ENCODE data around the gene SFMBT1. TPM values are rescaled to one million over a fixed set of nuclear protein-coding genes. Genes with fewer than 3 reads are reported as not detected.

SFMBT1 gene
- total and polyA plus RNA-seq, 2 of the 8 experiments (the other 6 are each of a cell fraction or from before 2014, with no cell fraction given): 8.1 to 16.8 TPM

DNA sequence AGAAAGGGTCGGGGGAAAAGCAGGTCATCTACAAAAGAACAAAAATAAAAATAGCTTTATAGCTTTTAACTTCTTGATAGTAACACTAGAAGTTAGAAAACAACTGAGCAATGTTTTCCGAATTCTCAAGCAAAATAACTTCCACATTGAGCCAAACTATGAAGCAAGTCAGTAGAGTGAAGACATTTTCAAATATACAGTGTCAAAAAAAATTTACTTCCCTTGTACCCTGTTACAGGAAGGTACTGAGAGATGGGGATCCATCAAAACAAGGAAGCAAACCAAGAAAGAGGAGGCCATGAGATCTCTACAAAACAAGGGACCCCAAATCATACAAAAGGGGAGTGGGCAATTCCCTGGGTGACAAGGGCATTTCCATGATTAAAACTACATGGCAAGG is 121.9 kb downstream of the SFMBT1 start:
- Histone ChIP-seq H3K18ac (ENCODE audit: extremely low read depth, low read length) (no peak overlapping the region), H3K4me1 (replicated peaks in 1 of 4; ENCODE audit: control insufficient read depth in 3 of 4, insufficient read depth in 4 of 4, low read length in 3 of 4) (no peaks in the 10 kb centered on the region), H2BK20ac (ENCODE audit: low read length) (no peak overlapping the region), H2AK5ac (ENCODE audit: low read depth, low read length) (no peak overlapping the region), H3K27ac (ENCODE audit: low read depth, low read length) (no peak overlapping the region), H2BK15ac (ENCODE audit: low read length) (no peak overlapping the region), H3K27me3 (replicated peaks in 1 of 4; ENCODE audit: control insufficient read depth in 3 of 4, extremely low read depth in 1 of 4, insufficient read depth in 3 of 4, low read length in 3 of 4) (no peaks in the 10 kb centered on the region), H4K91ac (replicated peaks; ENCODE audit: insufficient read length, low read length) (no peak overlapping the region), H4K5ac (ENCODE audit: insufficient read length, low read depth, low read length) (no peak overlapping the region), H3K79me2 (ENCODE audit: control insufficient read depth in 1 of 2, insufficient read depth in 2 of 2, low read length in 2 of 2) (no peaks in the 10 kb centered on the region), H4K20me1 (replicated peaks in 1 of 2; ENCODE audit: control insufficient read depth in 1 of 2, insufficient read depth in 2 of 2, low read length in 2 of 2) (no peaks in the 10 kb centered on the region), H3K56ac (replicated peaks; ENCODE audit: insufficient read length, low read depth, low read length) (no peak overlapping the region), H3K36me3 (ENCODE audit: control insufficient read depth in 2 of 4, insufficient read depth in 4 of 4, low read length in 3 of 4) (peaks cover 0 to 13% (median 5%) of the 10 kb centered on the region in 4 experiments; a peak in 2 of 8 replicates), H3K9me3 (ENCODE audit: insufficient read depth in 2 of 2, low read depth in 1 of 2, low read length in 1 of 2) (no peaks in the 10 kb centered on the region), H3K79me1 (ENCODE audit: low read depth, low read length) (no peaks in the 10 kb centered on the region), H2BK12ac (ENCODE audit: low read depth, low read length) (no peak overlapping the region), H3K9ac (replicated peaks in 1 of 4; ENCODE audit: extremely low read depth in 1 of 4, low read depth in 3 of 4, low read length in 3 of 4) (no peak overlapping the region), H3K14ac (ENCODE audit: insufficient read length) (no peak overlapping the region), H4K8ac (ENCODE audit: extremely low read depth, insufficient read depth, low read length) (no peak overlapping the region), H2BK5ac (ENCODE audit: low read depth, low read length) (no peak overlapping the region), H3K4me3 (ENCODE audit: extremely low read depth in 1 of 4, insufficient read depth in 2 of 4, low read depth in 3 of 4, low read length in 4 of 4) (no peak overlapping the region), H3K4ac (replicated peaks; ENCODE audit: insufficient read length, low read depth, low read length) (no peak overlapping the region), H3K4me2 (ENCODE audit: insufficient read depth in 1 of 2, low read depth in 2 of 2, low read length in 2 of 2) (no peak overlapping the region), H3K23me2 (ENCODE audit: low read depth, low read length) (no peaks in the 10 kb centered on the region), H2BK120ac (replicated peaks; ENCODE audit: low read depth, low read length) (no peak overlapping the region), H2AFZ (ENCODE audit: low read length) (no peak overlapping the region), H3K23ac (ENCODE audit: insufficient read length) (no peak overlapping the region)
- ChIA-PET CTCF (ENCODE audit: partially characterized antibody) (interaction anchor here (0.7 to 5.5 kb wide), 3 partner anchors 11 to 17 kb away, joined by 3 to 27 read pairs (median 7); no protein-coding TSS in a partner anchor), POLR2A (ENCODE audit: partially characterized antibody) (no interaction called here)
- 92% methylated on average over 2 of the region's 2 CpGs; no CpG with 5 or more reads in 1 of the 2 experiments for WGBS, 2 experiments (ENCODE audit: extremely low coverage in 1 of 2, insufficient coverage in 1 of 2, insufficient read length in 1 of 2, insufficient replicate concordance in 2 of 2, low coverage in 1 of 2, low lambda C conversion rate in 2 of 2, missing lambda C conversion rate in 1 of 2)
- no peak for FAIRE-seq
- DNase-seq (ENCODE audit: low read depth in 1 of 2, low spot score in 2 of 2): no peak
- TF ChIP-seq CHD1 (IDR thresholded peaks at IDR 0.05; ENCODE audit: low read depth, low read length): no peak
- no peak for TF ChIP-seq EZH2 (IDR thresholded peaks at IDR 0.05; ENCODE audit: low read depth, low read length, severe bottlenecking)
- no peak for TF ChIP-seq BACH1 (IDR thresholded peaks at IDR 0.05; ENCODE audit: low read length)
- no peak for TF ChIP-seq BCL11A (IDR thresholded peaks at IDR 0.05; ENCODE audit: low read depth in 2 of 2, low read length in 2 of 2)
- TF ChIP-seq YY1 (IDR thresholded peaks at IDR 0.05; ENCODE audit: low read depth, low read length): no peak
- no peak for TF ChIP-seq NANOG (IDR thresholded peaks at IDR 0.05; ENCODE audit: insufficient read depth, low read depth, low read length, poor library complexity, severe bottlenecking)
- TF ChIP-seq CBX8 (IDR thresholded peaks at IDR 0.05; ENCODE audit: borderline replicate concordance, low read depth, low read length): no peak
- TF ChIP-seq RFX5 (IDR thresholded peaks at IDR 0.05; ENCODE audit: borderline replicate concordance, low read depth, low read length): no peak
- TF ChIP-seq SIN3A (conservative IDR thresholded peaks at IDR 0.05 in 1 of 2, IDR thresholded peaks at IDR 0.05 in 1 of 2; ENCODE audit: low read depth in 1 of 2, low read length in 2 of 2): no peak
- no peak for TF ChIP-seq EGR1 (IDR thresholded peaks at IDR 0.05; ENCODE audit: borderline replicate concordance, low read depth, low read length)
- TF ChIP-seq CTBP2 (IDR thresholded peaks at IDR 0.05; ENCODE audit: borderline replicate concordance, insufficient read depth, insufficient read length, low read length): no peak
- no peak for TF ChIP-seq KDM1A (IDR thresholded peaks at IDR 0.05; ENCODE audit: borderline replicate concordance, low read length)
- TF ChIP-seq KDM4A (IDR thresholded peaks at IDR 0.05; ENCODE audit: low read depth, low read length, severe bottlenecking): no peak
- no peak for TF ChIP-seq RXRA (IDR thresholded peaks at IDR 0.05; ENCODE audit: insufficient read depth, low read depth, low read length)
